Measurements from ENCODE around the gene RETSAT.
"Not testable (repeated sequence)": the region's sequence is repeated elsewhere in the genome, so short reads cannot be mapped to it uniquely, and the experiment has no call there.

RETSAT gene

DNA sequence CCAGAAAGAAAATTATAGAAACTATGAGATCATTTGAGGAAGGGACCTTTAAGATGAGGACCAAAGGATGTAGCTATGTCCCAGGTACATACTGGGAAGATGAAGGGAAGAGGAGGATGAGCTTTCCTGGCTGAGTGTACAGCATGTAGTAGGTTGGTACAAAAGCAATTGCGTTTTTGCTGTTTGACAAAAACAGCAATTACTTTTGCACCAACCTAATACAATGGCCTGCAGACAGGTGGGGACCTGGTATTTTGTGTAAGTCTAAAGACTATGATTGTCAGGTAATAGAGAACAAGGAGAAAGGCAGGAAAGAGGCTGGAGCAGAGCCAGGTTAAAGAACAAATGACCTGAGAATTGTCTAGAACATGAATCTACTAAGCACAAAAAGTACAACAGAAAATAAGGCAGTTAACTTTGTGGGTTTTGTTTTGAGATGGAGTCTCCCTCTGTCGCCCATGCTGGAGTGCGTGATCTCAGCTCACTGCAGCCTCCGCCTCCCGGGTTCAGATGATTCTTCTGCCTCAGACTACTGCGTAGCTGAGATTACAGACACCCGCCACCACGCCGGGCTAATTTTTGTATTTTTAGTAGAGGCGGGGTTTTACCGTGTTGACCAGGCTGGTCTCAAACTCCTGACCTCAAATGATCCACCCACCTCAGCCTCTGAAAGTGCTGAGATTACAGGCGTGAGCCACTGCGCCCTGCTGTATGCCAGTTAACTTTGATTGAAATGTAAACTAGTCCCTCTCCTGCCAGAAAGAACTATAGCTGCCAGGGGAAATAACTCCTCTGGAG, 23.3 kb downstream of the RETSAT start:
- DNase-seq (ENCODE audit: low spot score): no peak

DNA sequence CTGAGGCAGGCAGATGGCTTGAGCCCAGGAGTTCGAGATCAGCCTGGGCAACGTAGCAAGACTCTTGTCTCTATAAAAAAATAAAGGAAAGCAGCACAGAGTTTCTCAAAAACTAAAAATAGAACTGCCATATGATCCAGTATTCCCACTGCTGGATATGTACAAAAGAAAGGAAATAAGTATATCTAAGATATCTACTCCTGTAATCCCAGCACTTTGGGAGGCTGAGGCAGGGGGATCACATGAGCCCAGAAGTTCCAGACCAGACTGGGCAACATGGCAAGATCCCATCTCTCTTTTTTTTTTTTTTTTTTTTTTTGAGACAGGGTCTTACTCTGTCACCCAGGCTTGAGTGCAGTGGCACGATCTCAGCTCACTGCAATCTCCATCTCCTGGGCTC, 24.6 kb downstream of the RETSAT start:
- not testable (repeated sequence) for DNase-seq (ENCODE audit: low spot score)

DNA sequence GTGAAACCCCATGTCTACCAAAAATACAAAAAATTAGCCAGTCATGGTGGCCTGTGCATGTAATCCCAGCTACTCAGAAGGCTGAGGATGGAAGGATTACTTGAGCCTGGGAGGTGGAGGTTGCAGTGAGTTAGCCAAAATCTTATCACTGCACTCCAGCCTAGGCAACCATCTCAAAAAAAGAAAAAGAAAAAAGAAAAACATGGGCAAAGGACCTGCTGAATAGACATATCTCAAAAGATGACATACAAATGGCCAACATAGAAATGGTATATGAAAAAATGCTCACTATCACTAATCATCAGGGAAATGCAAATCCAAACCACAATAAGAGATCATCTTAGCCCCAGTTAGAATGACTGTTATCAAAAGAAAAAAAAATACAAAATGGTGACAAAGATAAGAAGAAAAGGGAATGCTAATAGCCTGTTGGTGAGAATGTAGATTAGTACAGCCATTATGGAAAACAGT, 25.1 kb downstream of the RETSAT start:
- DNase-seq (ENCODE audit: low spot score): no peak

DNA sequence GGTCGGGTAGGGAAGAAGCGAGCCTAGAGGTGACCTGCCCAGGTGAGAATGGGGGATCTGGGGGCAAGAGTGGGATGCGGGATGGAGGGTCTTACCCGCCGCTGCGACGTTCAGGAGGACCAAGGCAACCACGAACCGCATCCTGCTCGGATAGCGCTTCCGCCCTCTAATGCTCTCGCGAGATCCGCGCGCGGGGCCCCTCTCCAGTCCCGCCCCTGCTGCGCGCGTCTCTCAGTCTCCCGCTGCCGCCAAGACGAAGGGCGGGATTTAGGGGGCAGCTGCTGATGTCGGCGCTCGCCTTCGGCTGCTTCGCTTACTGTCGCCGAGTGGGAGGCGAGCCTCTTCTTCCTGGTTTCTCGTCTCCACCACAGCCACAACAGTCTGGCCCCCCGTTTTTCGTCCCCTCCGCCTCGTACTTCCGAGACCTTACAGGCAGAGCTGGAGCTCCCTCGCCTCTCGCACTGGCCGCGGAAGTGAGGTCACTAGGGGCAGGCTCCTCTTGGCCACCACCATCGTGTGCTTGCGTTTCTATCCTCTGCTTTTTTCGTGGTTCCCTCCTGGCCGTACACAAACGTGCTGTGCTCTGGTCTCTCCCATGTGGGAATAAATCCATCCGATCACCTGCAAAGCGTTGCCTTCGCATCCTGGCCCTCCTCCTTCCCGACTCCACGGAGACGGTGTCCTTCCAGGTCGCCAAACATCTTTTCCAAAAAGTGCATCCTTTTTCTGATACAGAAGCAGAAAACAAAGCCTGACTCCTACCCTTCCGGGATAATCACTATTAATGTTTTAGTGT, 26.3 kb downstream of the RETSAT start, which contains the start of gene TGOLN2:
TGOLN2 (minus strand) TSS at position 168 of the 796 bp plus-strand sequence; CDS start at position 141, 27 bp downstream.
- peak; percentile 92 for DNase-seq (ENCODE audit: low spot score)

DNA sequence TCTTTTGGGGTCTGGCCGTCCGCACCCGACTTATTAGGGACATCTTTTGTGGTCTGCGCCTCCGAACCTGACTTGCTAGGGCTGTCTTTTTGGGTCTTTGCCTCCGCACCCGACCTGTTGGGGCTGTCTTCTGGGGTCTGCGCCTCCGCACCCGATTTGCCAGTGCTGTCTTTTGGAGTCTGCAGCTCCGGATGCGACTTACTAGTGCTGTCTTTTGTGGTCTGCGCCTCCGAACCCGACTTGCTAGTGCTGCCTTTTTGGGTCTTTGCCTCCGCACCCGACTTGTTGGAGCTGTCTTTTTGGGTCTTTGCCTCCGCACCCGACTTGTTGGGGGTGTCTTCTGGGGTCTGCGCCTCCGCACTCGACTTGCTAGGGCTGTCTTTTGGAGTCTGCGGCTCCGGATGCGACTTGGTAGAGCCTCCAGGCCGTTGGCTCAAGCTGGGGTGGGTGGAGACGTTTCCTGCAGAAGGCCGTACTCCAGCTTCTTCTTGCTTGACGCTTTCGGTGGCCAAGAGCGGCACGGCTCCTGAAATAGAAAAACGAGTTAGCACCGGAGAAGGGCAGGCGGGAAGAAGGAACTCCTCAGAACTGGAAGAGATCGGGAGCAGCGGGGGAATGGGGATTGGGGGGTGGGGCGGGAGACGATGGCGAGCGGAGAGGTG, 27.0 kb downstream of the RETSAT start:
- peak; percentile 52 for DNase-seq (ENCODE audit: low spot score)

DNA sequence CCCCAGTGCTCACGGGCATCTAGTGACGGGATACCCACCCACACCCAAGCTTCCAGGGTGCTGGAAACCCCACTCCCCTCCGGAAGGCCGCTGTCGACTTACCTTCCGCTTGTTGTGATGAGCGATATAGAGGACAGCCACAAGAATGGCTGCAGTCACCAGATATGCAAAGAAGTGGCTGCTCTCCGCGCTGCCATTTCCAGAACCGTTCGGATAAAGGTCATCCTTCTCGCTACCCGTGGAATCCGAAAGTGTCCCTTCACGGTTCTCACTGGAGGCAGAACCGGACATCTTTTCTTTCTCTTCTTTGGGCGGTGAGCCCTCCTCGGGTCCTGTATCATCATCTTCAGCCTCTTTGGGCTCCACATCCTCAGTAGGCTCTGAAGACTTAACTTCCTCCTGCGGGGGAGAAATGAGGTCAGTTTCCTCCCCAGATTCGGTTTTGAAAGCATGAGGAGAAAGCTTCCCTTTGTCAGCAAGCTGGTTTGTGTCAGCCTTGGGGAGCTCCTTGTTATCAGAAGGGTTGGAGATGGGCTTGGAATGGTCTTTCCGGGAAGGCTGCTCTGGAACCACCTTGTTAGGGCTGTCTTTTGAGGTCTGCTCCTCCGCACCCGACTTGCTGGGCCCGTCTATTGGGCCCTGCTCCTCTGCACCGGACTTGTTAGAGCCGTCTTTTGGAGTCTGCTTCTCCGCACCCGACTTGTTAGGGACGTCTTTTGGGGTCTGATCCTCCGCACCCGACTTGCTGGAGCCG, 27.7 kb downstream of the RETSAT start:
- DNase-seq (ENCODE audit: low spot score): peak; percentile 49

DNA sequence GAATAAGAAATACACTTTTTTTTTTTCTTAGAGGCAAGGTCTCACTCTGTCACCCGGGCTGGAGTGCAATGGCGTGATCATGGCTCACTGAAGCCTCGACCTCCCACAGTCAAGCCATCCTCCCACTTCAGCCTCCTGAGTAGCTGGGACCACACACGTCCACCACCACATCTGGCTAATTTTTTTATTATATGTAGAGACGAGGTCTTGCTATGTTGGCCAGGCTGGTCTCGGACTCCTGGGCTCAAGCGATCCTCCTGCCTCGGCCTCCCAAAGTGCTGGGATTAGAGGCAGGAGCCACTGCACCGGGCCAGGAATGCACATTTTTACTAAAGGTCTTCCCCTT, 28.9 kb downstream of the RETSAT start:
- no peak for DNase-seq (ENCODE audit: low spot score)

DNA sequence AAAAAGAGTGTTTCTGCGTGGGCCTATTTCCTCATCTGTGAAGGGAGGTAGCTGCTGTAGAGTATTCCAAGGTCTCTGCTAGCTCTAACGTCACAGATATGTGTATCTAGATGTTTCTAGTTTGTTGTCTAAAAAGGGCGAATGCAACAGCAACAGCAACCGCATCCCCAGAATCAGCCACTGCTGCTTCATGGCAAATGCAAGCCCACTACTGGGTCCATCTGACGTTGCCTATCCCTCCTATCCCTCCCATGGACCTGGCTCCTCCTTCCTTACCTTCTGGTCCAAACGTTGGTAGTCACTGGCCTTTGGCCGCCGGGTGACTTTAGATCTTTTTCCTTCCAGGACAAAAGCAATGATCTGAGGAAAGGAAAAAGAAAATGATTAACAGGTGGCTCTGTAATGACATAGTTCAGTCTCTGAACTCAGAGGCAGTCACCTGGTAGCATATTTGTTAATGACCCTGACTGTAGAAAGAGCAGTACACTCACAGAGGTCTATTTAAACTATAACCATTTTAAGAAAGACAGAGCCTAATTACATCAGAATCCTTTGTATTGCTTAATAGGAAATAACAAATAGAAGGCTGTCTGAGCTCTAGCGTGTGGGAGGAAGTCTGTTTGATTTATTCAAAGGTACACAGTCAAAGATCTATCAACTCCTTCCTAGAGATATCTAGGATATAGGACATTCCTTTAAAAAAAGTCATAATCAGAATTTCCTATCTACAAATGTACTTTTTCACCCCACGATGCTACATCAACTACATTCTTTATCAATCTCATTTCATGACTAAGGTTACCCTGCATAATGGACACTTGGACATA, 29.5 kb downstream of the RETSAT start:
- DNase-seq (ENCODE audit: low spot score): no peak

DNA sequence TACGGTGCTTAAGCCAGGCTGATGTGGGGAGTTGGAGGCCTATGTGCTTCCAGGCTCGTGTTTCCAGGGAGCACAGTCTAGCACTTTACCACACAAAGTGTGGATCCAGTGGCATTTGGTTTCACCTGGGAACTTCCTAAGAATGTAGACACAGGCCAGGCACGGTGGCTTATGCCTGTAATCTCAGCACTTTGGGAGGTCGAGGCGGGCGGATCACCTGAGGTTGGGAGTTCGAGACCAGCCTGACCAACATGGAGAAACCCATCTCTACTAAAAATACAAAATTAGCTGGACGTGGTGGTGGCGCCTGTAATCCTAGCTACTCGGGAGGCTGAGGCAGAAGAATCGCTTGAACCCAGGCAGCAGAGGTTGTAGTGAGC, 30.4 kb downstream of the RETSAT start:
- DNase-seq (ENCODE audit: low spot score): not testable (repeated sequence)

DNA sequence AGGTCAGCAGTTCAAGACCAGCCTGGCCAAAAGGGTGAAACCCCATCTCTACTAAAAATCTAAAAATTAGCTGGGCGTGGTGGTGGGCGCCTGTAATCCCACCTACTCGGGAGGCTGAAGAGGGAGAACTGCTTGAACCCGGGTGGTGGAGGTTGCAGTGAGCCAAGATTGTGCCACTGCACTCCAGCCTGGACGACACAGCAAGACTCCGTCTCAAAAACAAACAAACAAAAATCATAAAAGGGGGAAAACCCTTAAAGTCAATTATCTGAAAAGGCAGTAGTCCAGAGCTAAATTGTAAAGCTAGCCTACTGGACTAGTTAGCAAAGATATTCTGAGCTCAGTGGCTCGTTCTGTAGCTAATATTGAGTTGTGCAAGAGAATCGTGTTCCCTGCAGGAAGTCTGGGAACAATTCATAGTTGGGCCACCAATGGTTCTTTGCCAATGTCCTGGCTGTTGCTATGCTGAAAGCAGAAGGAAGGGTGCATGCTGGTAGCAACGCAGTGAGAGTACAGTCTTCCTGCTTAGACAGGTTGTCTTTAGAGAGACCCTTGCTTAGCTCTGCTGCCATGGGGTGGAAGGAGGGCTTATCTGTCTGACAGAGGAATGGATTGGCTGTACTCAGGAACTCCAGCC, 30.9 kb downstream of the RETSAT start:
- DNase-seq (ENCODE audit: low spot score): no peak

DNA sequence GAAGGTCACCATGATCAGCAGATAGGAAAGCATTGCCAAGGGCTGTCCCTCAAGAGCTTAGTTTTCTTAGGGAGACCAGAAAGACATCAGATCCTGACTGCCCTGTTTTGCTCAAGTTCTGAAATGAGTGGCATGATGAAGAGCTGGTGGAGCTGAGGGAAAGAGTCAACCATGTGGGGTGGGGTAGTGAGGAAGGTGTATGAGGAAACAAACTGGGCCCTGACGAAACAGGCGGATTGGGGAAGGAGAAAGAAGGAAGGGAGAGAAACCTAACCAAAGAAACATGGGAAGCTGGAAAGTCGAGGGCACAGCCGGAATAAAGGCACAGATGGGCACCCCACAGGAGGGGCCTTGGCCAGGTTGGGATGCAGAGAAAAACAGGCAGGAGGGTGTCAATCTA, 34.5 kb downstream of the RETSAT start:
- no peak for DNase-seq (ENCODE audit: low spot score)

DNA sequence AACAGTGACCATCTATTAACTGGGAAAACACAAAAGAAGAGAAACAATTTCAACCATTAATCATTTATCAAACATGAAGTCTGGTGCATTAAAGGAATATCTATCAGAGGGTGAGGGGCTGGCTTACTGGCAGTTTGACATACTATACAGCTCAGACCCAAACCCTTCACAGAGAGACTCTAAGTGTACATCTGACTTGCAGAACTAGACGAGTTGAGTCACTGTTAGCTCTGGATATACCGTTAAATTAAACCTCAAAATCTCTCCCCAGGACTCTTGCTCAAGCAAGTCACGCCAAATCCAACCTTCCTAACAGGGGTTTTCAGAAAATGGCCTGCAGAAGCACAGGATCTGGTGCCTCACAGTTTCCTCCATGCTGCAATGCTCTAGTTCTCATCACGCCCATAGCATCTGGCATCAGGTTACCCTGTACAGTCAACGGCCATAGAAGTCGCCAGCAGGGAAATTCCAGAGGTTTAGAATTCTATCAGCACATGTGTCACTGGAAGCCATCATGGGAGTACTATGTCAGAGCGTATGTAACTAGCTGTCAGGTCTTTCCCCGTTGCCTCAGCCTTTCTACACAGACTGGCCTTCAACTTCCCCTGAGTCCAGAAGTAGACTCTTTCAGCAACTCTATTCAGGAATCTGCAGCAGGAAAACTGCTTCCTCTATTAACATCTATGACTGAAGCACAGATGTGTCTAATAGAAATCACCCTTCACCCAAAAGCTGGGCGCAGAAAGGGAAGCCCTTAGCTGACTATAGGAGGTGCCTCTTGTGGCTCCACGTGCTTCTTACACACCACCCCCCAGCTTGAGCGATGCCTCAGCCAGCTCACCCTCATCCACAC, 35.9 kb downstream of the RETSAT start:
- no peak for DNase-seq (ENCODE audit: low spot score)

DNA sequence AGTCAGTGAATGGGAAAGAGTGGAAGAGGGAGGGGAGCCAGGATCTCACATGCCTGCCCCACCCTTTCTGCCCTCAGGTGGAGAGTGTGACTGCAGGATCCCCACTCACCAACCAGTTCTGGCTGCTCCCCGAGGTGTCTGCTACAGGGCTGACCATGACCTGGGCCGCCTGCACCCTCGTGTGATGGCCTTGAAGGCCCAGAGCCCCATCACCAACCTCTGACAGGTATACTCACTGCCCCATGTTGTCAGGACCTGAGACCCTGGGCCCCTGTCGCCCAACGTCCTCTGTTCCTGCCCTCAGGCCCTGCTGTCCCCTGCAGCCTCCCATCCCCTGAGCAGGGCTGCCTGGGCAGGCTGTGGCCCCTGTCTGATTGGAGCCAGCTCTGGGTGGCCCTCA, 38.4 kb downstream of the RETSAT start:
- DNase-seq (ENCODE audit: low spot score): not testable (repeated sequence)

DNA sequence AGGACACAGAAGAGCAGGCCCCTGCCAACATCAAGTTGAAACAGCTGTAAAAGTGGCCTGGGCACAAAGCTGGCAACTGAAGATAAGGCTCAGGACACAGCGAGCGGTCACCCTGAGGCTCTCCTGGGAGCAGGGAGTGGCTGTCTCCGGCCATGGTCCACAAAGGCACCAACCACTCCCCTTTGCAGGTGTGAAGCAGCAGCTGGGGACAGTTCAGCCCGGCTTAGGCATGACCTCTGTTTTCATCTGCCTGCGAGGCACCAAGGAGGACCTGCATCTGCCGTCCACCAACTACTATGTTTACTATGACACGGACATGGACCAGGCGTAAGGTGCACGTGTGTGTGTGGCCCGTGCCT, 39.5 kb downstream of the RETSAT start:
- DNase-seq (ENCODE audit: low spot score): no peak

DNA sequence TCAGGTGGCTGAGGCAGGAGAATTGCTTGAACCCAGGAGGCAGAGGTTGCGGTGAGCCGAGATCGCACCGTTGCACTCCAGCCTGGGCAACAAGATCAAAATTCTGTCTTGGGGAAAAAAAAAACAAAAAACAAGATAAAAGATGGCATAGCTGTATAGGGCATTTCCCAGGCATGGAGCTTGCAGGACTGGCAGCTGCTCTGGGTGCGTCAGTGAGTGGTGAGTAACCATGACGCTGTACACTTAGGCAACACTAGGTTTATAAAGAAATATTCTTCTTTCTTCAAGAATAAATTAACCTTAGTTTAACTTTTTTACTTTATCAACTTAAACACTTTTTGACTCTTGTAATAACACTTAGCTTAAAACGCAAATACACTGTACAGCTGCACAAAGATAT, 41.9 kb downstream of the RETSAT start:
- no peak for DNase-seq (ENCODE audit: low spot score)

DNA sequence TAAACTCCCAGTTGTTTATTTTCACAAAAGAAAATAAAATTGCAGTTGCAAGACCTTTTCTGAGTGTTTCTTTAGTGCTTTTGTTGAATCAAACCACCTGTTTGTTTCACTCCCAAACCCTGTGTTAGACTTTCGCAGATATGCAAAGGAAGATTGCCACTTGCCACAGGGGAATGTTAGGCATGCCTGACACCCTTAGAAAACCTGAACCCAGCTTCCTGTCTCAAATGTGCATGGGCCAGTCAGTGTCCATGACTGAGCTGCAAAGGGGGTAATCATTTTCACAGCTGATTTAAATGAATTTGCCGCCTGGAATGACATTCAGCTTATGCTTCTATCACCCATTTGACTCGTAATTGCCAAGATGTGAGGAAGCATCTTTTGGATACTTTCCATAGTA, 44.0 kb downstream of the RETSAT start:
- DNase-seq (ENCODE audit: low spot score): no peak

DNA sequence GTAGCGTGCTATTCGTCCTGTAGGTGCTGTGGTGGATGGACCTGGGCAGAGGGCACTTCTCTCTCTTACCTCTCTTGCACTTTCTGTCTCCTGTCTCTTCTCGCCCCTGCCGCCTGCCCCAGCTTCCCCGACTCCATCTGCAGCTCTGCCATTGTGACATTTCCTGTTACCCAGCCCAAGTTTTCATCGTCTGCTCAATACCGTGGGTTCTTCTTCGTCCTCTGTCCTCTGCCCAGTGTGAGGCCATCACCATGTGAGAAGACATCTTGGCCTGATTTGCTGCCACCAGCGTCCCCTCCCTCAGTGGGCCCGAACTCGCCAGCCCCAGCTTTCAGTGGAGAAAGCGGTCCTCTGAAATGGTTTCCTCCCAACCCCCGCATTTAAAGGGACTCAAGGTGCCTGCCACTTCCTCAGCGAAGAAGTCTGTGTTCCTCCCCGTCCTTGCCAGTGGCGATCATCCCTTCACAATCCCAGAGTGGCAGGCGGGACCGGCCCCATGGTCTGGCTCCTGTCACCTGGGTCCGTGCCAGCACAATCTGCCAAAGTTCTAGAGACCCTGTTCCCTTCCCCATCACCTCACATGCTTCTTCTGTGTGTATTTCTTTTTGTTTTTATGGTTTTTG, 44.5 kb downstream of the RETSAT start:
- DNase-seq (ENCODE audit: low spot score): no peak

DNA sequence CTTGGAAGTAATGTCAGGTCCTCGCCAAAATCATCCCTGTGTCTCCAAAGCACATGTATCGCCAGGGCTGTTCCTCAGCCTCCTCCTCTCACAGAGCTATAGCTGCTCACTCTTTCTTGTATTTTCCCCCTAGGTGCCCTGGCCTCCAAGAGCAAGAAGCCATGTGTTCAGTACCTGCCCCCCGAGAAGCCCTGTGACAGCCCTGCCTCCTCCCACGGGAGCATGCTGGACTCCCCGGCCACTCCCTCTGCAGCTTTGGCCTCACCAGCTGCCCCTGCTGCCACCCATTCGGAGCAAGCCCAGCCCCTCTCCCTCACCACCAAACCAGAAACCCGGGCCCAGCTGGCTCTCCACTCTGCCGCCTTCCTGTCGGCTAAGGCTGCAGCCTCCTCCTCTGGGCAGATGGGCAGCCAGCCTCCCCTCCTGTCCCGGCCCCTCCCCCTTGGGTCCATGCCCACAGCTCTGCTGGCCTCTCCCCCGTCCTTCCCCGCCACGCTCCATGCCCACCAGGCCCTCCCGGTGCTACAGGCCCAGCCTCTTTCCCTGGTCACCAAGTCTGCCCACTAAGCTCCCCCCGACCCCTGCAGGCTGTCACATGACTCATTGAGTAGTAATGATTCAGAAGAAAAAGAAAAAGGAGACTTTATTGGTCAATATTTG, 45.3 kb downstream of the RETSAT start:
- DNase-seq (ENCODE audit: low spot score): no peak

DNA sequence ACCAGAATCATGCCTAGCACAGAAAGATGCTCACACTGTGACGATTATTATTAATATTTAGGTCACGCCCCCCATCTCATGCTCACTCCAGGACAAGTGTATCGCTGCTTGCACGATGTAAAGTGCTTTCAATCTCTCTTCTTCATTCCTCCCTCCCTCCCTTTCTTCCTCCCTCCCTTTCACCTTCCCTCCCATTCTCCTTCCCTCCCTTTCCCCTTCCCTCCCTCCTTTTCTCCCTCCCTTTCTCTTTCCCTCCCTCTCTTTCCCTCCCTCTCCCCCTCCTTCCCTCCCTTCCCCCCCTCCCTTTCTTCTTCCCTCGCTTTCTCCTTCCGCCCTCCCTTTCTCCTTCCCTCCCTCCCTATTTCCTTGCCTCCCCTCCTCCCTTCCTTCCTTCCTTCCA, 46.1 kb downstream of the RETSAT start:
- no peak for DNase-seq (ENCODE audit: low spot score)
